HG02970 (cell line): ENCODE data around the gene ZNF248.

Experiments used
- ATAC-seq: cut with Tn5 transposase; IDR thresholded peaks from one replicate; pipeline ENCODE4 v1.9.1; 2021; ENCODE audit warnings: mild to moderate bottlenecking, moderate library complexity, moderate number of reproducible peaks; ENCODE audit not compliant: unreplicated experiment, low FRiP score

ZNF248 gene

DNA sequence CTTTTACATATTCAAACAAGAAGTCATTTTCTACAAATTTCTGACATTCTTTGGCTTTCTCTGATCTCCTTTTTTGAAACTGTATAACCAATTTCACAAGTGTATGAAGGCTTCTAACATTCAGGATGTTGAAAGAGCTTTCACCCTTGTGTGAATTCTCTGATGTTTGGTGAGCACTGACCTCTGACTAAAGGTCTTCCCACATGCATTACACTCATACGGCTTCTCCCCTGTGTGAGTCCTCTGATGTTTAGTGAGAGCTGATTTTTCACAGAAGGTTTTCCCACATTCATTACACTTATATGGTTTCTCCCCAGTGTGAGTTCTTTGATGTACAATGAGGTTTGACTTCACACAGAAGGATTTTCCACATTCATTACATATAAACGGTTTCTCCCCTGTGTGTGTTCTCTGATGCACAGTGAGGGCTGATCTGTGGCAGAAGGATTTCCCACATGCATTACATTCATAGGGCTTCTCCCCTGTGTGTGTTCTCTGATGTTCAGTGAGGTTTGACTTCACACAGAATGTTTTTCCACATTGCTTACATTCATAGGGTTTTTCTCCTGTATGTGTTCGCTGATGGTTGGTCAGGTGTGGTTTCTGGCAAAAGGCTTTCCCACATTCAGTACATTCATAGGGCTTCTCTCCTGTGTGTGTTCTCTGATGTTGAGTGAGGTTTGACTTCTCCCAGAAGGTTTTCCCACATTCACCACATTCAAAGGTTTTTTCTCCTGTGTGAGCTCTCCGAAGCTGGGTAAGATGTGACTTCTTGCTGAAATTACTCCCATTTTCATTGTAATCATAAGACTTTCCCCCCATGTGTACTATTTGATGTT is 25.7 kb downstream of the ZNF248 start:
- no peak for ATAC-seq

- no peak for ATAC-seq
Measured at GRCh38 chr10:37826806-37827205, 30.6 kb downstream of the ZNF248 start.

DNA sequence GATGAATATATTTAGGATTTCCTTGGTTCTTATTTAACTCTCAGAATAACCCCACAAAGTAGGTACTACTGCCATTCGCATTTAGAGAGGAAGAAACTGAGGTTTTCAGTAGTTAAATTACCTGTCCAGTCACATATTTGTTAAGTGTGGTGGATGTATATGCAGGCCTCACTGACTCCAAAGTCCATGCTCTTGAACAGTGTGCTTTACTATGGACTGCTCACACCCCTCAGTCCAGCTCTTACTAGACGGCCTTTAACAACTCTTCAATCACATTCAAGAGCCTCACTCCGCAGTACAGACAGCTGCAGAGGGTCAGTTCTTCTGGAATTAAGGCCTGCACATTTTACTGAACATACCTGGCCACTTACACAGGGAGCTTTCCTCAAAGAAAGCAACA is 36.2 kb downstream of the ZNF248 start:
- no peak for ATAC-seq

GRCh38 chr10:37819797-37820196 is 37.6 kb downstream of the ZNF248 start:
- ATAC-seq, result no peak

- no peak for ATAC-seq
Measured at GRCh38 chr10:37816290-37816689, 41.1 kb downstream of the ZNF248 start.

DNA sequence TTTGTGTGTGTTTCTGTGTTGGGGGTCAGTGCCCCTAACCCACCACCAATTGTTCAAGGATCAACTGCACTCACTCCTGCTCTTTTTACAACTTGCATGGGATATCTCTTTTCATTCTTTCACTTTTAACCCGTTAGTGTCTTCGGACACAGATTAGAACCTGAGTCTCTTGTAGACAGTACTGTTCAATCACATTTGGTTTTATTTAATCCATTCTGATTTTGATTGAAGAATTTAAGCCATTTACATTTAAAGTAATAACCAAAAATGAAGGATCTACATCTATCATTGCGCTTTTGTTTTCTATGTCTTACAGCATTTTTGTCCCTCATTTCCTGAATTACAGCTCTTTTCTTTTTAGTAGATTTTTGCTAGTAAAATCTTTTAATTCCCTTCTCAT is 43.6 kb downstream of the ZNF248 start:
- ATAC-seq, result no peak

DNA sequence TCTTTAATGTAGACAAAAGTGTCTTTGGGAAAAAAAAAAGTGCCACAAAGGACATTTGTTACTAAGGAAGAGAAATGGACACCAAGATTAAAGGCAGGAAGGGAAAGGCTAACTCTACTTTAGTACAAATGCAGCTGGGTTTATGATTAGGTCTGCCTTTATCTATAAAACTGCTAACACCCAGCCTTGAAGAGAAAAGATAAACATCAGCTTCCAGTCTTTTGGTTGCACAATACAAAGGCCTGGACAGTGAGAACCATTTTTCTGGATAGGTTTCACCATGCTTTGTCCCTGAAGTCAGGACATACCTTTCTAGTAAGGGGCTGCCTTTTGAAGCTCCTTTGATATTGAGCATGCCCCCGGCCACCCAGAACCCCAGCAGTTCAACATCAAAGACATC is 45.1 kb downstream of the ZNF248 start:
- ATAC-seq, result no peak

GRCh38 chr10:37803269-37803668 is 54.1 kb downstream of the ZNF248 start:
- no peak for ATAC-seq

DNA sequence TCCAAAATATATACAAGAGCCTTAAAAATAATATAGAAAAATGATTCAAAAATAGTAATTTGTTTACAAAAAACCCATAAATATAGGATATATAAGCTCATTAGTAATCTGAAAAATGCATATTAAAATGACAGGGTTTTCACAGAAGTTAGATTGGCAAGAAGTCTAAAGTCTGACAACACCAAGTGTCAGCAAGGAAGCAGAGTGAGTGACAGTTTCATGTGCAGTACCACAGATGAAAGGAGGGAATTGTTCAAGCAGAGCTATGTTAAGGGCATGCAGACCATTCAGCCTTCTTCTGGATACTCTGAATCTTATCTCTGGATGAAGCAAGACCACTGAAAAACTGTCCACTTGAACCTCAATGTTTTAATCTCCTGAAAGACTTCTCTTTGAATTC is 55.9 kb downstream of the ZNF248 start:
- no peak for ATAC-seq

GRCh38 chr10:37794305-37794976 is 63.0 kb downstream of the ZNF248 start:
- ATAC-seq, result no peak

DNA sequence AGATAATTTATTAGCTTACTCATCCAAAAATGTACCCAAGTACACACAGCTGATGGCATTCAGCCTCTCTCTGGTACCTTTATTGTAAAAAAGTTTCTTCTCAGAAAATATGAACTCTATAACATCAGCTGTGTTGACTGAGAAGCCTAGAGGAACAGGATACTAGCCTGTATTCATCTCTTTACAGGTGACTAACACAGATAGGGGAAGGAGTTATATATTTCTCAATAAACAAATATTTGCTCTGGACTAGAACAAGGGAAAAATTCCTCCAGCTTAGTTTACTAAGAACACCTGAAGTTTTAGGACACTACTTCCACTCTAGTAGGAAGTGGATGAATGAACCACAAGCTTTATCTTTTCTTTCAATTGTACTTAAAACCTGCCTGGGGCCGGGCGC is 67.8 kb downstream of the ZNF248 start:
- ATAC-seq, result no peak

- no peak for ATAC-seq
Measured at GRCh38 chr10:37784678-37785077, 72.7 kb downstream of the ZNF248 start.

DNA sequence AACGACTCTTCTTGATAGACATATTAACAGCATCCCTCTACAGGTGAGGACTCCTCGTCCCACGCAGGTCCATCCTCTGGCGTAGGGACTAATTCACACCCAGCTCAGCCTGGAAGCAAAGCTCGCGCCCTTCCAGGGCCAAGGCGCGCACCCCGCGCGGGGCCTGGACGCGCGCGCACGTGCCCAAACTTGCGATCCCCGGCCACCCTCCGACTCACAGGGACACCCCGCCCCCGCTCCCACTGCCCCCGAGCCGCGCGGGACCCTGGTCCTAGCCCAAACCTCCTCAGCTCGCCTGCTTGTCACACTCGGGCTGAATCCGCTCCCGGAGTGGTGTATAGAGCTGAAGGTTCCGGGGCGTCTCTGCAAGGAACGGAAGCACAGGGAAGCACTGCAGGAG is 76.9 kb downstream of the ZNF248 start:
- no peak for ATAC-seq

DNA sequence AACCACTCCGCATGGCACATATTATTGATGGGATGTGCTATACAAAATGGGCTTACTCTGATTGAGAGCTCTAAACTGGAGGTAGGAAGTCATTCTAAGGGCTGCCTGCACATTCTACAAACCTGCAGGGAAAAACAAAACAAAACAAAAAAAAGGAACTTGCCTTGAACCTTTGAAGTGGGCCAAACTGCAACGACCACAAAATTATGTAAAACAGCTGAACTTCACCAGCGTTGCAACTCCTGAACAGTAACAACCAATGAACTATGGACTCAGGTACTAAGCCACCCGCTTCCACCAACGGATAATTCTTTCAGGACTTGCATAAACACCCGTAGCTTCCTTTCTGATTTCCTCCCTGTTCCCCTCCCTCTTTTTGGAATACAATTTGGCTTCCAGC is 80.4 kb downstream of the ZNF248 start:
- no peak for ATAC-seq

DNA sequence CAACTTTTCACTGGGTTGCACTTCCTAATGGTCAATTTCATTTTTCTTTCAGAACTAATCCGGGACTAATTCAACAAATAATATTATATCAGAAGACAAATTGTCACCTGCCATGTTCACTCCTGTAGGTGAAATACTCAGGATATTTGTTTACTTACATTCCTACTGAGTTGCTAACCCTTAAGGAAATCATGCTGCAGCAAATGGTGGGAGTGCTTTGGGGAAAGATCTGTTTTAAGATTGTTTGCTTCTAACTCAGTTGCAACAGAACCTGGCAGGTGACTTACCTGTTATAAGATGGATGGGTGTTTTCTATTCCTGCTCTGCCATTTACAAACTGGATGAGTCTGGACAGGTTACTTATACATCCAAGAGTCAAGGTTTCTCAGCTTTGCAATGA is 81.8 kb downstream of the ZNF248 start:
- ATAC-seq, result no peak

DNA sequence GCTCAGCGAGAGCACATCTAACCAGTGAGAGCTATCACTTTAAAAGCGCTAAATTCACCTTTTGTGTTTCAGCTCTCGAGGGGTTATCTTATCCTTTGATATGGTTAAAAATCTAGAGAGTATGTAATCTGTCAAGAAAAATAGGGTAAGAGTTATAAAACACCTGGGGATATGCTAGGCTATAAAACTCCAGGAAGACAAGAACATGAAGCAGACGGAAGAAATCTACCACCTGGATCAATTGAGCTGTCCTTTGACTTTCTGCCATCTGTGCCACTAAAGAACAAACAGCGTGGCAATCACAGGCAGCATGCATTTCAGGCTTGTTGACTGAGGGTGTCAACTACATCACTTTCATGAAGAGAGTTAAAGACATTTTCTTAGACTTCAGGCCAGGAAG is 83.1 kb downstream of the ZNF248 start:
- ATAC-seq, result no peak

DNA sequence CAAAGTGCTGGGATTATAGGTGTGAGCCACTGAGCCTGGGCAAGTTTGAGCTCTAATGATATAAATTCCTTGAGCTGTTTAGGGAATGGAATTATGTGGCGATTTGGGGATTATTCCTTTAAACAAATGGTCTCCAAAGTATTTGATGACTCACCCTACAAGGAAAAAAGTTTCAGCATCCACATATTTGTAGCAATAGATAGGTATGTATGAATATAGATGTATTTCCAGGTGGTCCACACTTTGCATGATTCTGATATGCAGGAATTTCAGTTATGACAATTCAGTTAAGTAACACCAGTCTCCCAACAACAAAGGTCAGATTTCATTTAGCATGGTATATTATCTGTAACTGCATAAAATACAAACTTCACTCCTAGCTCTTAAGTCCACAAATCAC is 92.2 kb downstream of the ZNF248 start:
- no peak for ATAC-seq

DNA sequence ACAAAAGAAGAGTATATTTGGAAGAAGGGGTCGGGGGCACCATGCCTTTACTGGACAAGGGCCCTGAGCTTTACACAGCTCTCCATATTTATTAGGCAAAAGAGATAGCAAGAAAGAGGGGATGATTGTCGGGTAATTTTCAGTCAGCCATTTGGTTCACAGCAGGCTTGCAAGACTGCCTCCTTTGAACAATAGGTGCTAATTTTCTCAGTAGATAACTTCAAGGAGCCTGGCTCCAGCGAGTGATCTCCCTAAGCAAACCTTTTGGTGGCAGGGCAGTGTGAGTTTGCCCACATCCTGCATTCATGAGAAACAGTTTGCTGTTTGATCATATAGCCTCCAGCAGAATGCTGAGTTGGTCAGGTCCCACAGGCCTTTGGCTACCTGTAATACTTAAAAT is 94.3 kb downstream of the ZNF248 start:
- ATAC-seq, result no peak

- ATAC-seq, result no peak
Measured at GRCh38 chr10:37762287-37762686, 95.1 kb downstream of the ZNF248 start.

- no peak for ATAC-seq
Measured at GRCh38 chr10:37760817-37761216, 96.6 kb downstream of the ZNF248 start.

- ATAC-seq, result no peak
Measured at GRCh38 chr10:37758074-37758473, 99.3 kb downstream of the ZNF248 start.
